Measurements from ENCODE around the gene FNDC3B.

FNDC3B gene

DNA sequence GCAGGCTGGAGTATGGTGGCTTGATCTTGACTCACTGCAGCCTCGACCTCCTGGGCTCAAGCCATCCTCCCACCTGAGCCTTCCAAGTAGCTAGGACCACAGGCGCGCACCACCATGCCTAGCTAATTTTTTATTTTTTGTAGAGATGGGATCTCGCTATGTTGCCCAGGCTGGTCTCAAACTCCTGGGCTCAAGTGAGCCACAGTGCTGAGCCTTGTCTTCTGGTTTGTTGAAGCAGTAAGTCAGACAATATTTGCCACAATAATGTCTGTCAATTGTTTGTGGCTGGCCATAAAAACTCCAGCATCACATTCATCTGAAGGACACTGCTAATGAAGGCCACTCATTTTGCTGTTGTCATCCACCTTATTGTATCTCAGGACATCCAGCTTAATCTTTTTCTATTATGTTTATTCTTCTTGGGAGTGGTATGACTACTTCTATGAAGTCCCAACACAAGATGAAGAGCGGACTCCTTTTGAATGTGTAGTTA lies 185.9 kb downstream of the FNDC3B start:
- no peak overlapping the region for H3K4me3 ChIP-seq (replicated peaks; ENCODE audit: low read depth, low read length)
- DNase-seq (ENCODE audit: low read depth), result no peak
- TF ChIP-seq, protein P1, sequence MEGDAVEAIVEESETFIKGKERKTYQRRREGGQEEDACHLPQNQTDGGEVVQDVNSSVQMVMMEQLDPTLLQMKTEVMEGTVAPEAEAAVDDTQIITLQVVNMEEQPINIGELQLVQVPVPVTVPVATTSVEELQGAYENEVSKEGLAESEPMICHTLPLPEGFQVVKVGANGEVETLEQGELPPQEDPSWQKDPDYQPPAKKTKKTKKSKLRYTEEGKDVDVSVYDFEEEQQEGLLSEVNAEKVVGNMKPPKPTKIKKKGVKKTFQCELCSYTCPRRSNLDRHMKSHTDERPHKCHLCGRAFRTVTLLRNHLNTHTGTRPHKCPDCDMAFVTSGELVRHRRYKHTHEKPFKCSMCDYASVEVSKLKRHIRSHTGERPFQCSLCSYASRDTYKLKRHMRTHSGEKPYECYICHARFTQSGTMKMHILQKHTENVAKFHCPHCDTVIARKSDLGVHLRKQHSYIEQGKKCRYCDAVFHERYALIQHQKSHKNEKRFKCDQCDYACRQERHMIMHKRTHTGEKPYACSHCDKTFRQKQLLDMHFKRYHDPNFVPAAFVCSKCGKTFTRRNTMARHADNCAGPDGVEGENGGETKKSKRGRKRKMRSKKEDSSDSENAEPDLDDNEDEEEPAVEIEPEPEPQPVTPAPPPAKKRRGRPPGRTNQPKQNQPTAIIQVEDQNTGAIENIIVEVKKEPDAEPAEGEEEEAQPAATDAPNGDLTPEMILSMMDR (IDR thresholded peaks at IDR 0.05; ENCODE audit: low read length, missing control alignments), result no peak

DNA sequence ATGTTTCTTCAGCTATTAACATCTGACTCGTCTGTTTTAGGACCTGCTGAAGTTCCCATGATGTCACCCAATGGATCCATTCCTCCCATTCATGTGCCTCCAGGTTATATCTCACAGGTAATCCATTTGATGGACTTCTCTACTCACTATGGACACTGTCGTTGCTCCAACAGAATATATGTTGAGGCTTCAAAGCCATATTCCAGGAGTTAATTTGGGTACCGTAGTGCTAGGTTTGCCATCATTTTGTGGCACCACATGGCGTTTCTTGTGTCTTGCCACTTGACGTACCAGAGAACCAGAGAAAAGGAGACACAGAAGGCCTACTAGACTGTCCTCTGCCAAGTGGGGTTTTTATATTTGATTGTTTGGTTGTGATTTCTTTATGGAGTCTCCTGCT lies 187.5 kb downstream of the FNDC3B start:
- TF ChIP-seq, protein P1 (IDR thresholded peaks at IDR 0.05; ENCODE audit: low read length, missing control alignments), result no peak
- DNase-seq (ENCODE audit: low read depth), result no peak
- no peak overlapping the region for H3K4me3 ChIP-seq (replicated peaks; ENCODE audit: low read depth, low read length)

DNA sequence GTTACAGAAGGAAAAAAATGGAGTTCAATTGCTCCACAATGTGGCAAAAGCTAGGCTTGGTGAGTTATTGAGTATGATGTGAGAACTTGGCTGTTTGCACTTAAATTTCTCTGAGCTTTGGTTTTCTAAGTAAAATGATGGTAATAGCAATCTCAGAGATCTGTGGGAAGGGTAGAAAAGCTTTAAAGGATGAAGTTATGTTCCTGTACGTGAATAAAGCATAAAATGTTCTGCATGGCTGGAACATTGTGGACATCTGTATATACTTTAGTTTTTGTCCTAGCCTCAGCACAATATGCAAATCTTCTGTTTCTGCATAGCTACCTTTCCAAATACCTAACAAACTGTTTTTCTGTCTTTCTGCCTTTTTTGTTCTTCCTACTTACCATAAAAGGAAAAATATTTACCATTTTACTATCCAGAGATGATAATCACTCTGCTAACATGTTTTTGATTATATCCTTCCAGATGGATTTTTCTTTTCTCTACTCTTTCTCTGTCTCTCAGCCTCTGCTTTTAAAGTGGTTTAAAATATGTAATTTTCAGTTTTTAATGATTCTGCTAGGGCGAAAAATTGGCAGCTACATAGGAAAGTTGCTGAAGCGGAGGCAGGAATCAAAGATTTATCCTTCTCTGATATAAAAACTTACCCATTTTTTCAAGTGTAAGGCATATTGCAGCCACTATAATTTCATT lies 188.1 kb downstream of the FNDC3B start:
- TF ChIP-seq, protein P1 (IDR thresholded peaks at IDR 0.05; ENCODE audit: low read length, missing control alignments), result no peak
- no peak for DNase-seq (ENCODE audit: low read depth)
- H3K4me3 ChIP-seq (replicated peaks; ENCODE audit: low read depth, low read length), result no peak overlapping the region

DNA sequence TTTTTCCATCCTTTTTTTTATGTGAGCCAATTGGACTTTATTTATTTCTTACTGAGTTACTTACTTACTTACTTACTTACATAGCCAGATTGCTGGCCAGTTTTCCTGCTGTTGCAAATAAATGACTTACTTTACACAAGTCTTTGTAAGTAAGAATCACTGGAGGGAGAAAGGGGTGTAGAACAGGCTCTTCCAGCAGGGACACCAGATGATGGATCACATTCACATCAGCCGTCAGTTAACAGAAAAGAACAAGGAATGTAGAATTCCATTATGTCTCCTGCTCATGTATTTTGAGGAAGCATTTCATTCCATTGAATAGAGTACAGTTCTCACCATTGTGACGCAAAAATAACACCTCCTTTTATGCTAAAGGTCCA lies 188.6 kb downstream of the FNDC3B start:
- no peak overlapping the region for H3K4me3 ChIP-seq (replicated peaks; ENCODE audit: low read depth, low read length)
- TF ChIP-seq, protein P1 (IDR thresholded peaks at IDR 0.05; ENCODE audit: low read length, missing control alignments), result no peak
- no peak for DNase-seq (ENCODE audit: low read depth)

DNA sequence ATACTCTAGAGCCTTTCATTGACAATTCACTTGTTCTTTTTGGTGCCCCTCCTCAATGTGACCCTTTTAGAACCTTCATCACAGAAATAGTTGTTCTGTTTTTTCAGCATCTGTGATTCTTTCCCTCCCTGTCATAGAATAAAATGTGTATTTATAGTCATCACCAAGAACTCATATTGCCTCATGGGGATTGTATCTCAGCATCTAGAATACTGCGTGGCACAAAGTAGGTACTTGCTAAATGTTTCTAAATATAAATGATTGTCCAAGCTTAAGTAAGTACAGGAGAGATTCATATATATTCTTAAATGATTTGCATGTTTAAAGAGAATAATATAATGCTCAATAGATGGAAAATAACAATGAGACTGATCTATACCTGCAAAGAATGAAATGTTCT lies 190.1 kb downstream of the FNDC3B start:
- DNase-seq (ENCODE audit: low read depth), result no peak
- no peak overlapping the region for H3K4me3 ChIP-seq (replicated peaks; ENCODE audit: low read depth, low read length)
- TF ChIP-seq, protein P1 (IDR thresholded peaks at IDR 0.05; ENCODE audit: low read length, missing control alignments), result no peak

DNA sequence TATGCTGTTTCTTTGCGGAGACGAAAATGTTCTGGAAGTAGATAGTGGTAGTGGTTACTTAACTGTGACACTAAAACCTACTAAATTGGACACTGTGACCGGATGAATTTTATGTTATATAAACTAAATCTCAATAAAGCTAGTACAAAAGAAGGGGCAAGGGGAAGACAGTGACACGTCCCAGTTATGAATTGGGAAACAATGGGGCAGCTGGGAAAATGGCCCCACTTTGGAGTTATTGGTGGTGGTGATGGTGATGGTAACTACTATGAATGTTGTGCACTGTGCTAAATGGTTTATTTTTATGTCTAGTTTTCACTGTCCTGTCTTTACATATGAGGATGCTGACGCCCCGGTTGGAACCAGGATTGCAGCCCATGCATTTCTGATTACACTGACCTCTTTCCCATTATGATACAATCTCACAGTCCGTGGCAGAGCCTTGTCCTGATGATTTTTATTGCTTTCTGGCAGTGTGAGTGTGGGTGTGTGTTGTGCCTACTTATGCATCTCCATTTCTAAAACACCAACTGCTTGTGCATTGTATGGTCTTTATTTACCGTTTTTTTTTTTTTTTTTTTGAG lies 192.0 kb downstream of the FNDC3B start:
- no peak for DNase-seq (ENCODE audit: low read depth)
- no peak overlapping the region for H3K4me3 ChIP-seq (replicated peaks; ENCODE audit: low read depth, low read length)
- TF ChIP-seq, protein P1 (IDR thresholded peaks at IDR 0.05; ENCODE audit: low read length, missing control alignments), result no peak
